ENCODE results near the gene IL1RAPL1.
"Not testable (repeated sequence)": the region's sequence is repeated elsewhere in the genome, so short reads cannot be mapped to it uniquely, and the experiment has no call there.

The IL1RAPL1 gene

GRCh38 chrX:29090811-29091210 is 503.6 kb downstream of the IL1RAPL1 start:
- H3K4me3 ChIP-seq (ENCODE audit: low read depth, low read length): no peak overlapping the region
- H3K36me3 ChIP-seq: no peaks in the 10 kb centered on the region
- no peaks in the 10 kb centered on the region for H3K4me1 ChIP-seq
- no peaks in the 10 kb centered on the region for H3K27me3 ChIP-seq
- TF ChIP-seq, protein P1, sequence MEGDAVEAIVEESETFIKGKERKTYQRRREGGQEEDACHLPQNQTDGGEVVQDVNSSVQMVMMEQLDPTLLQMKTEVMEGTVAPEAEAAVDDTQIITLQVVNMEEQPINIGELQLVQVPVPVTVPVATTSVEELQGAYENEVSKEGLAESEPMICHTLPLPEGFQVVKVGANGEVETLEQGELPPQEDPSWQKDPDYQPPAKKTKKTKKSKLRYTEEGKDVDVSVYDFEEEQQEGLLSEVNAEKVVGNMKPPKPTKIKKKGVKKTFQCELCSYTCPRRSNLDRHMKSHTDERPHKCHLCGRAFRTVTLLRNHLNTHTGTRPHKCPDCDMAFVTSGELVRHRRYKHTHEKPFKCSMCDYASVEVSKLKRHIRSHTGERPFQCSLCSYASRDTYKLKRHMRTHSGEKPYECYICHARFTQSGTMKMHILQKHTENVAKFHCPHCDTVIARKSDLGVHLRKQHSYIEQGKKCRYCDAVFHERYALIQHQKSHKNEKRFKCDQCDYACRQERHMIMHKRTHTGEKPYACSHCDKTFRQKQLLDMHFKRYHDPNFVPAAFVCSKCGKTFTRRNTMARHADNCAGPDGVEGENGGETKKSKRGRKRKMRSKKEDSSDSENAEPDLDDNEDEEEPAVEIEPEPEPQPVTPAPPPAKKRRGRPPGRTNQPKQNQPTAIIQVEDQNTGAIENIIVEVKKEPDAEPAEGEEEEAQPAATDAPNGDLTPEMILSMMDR (IDR thresholded peaks at IDR 0.05; ENCODE audit: low read depth, low read length): no peak
- no peaks in the 10 kb centered on the region for H3K9me3 ChIP-seq
- no peak for DNase-seq

GRCh38 chrX:29107231-29107630 is 520.0 kb downstream of the IL1RAPL1 start:
- H3K4me3 ChIP-seq (ENCODE audit: low read depth, low read length): no peak overlapping the region
- H3K9me3 ChIP-seq: no peaks in the 10 kb centered on the region
- TF ChIP-seq, protein P1 (IDR thresholded peaks at IDR 0.05; ENCODE audit: low read depth, low read length): no peak
- no peaks in the 10 kb centered on the region for H3K36me3 ChIP-seq
- no peaks in the 10 kb centered on the region for H3K27me3 ChIP-seq
- DNase-seq: no peak
- H3K4me1 ChIP-seq: no peaks in the 10 kb centered on the region

GRCh38 chrX:29110041-29110440 is 522.8 kb downstream of the IL1RAPL1 start:
- Histone ChIP-seq H3K4me1 (no peaks in the 10 kb centered on the region), H3K9me3 (no peaks in the 10 kb centered on the region), H3K36me3 (no peaks in the 10 kb centered on the region), H3K27me3 (no peaks in the 10 kb centered on the region), H3K4me3 (ENCODE audit: low read depth, low read length) (no peak overlapping the region)
- TF ChIP-seq, protein P1 (IDR thresholded peaks at IDR 0.05; ENCODE audit: low read depth, low read length): no peak
- no peak for DNase-seq

GRCh38 chrX:29113221-29113620 is 526.0 kb downstream of the IL1RAPL1 start:
- DNase-seq: no peak
- Histone ChIP-seq H3K9me3 (no peaks in the 10 kb centered on the region), H3K27me3 (no peaks in the 10 kb centered on the region), H3K36me3 (no peaks in the 10 kb centered on the region), H3K4me1 (no peaks in the 10 kb centered on the region), H3K4me3 (ENCODE audit: low read depth, low read length) (no peak overlapping the region)
- TF ChIP-seq, protein P1 (IDR thresholded peaks at IDR 0.05; ENCODE audit: low read depth, low read length): no peak

GRCh38 chrX:29122817-29123216 is 535.6 kb downstream of the IL1RAPL1 start:
- H3K4me1 ChIP-seq; H3K4me3 ChIP-seq (ENCODE audit: low read depth, low read length); H3K27me3 ChIP-seq; H3K36me3 ChIP-seq; H3K9me3 ChIP-seq; DNase-seq: not testable (repeated sequence)

DNA sequence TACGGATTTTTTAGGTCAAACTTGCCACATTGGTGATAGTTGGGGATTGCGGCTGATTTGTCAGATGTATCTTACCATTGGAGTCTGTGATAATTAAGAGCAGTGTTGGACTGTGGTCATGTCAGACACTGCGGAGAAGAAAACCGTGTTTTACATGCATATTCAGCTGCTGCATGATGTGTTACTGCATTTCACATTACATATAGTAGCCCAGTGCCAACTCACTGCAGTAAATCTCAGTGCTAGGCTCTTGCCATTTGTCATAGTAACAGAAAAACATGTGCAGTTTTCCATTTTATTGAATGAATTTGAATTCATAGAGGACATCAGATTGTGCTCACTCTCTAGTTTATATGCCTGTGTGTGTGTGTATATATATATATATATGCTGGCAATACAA is 543.7 kb downstream of the IL1RAPL1 start:
- no peak for DNase-seq
- H3K9me3 ChIP-seq: no peaks in the 10 kb centered on the region
- H3K4me3 ChIP-seq (ENCODE audit: low read depth, low read length): no peak overlapping the region
- no peaks in the 10 kb centered on the region for H3K4me1 ChIP-seq
- H3K27me3 ChIP-seq: no peaks in the 10 kb centered on the region
- TF ChIP-seq, protein P1 (IDR thresholded peaks at IDR 0.05; ENCODE audit: low read depth, low read length): no peak
- no peaks in the 10 kb centered on the region for H3K36me3 ChIP-seq

DNA sequence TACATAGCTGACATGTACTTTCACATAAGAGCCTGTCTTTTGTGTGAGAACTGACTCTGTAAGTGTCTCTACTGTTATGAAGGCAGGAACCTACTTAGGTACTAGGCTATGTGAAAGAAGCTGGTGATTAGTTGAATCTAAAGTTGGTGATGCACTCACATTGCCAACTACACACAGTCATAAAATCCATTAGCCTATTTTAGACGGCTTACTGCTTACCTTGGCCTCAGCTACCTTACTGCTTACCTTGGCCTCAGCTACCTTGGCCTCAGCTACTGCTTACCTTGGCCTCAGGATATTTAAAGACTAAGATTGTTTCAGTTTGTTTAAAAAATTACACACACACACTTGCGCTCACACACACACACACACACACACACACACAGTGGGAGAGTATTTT is 549.7 kb downstream of the IL1RAPL1 start:
- H3K9me3 ChIP-seq: no peaks in the 10 kb centered on the region
- H3K4me1 ChIP-seq: no peaks in the 10 kb centered on the region
- H3K4me3 ChIP-seq (ENCODE audit: low read depth, low read length): no peak overlapping the region
- no peak for DNase-seq
- H3K36me3 ChIP-seq: no peaks in the 10 kb centered on the region
- no peaks in the 10 kb centered on the region for H3K27me3 ChIP-seq
- TF ChIP-seq, protein P1 (IDR thresholded peaks at IDR 0.05; ENCODE audit: low read depth, low read length): no peak
